H1 (cell line): ENCODE data around the gene GPRIN3. TPM values are rescaled to one million over a fixed set of nuclear protein-coding genes. Genes with fewer than 3 reads are reported as not detected.

ENCODE experiments used
- CTCF ChIA-PET: fragments of 300-600 bp; sonication (Branson Sonifier 250); formaldehyde crosslinking; loops from one replicate; lab custom pipeline; 2021; ENCODE audit not compliant: partially characterized antibody; lab: Charles Lee
- POLR2A ChIA-PET: fragments of 300-600 bp; sonication (Branson Sonifier 250); formaldehyde crosslinking; loops from one replicate; lab custom pipeline; 2021; ENCODE audit warnings: inconsistent platforms; ENCODE audit not compliant: partially characterized antibody; lab: Charles Lee
- DNase-seq, 2 experiments: peaks; one replicate each; pipeline versions ENCODE4 v3.0.0 to v3.0.0-alpha.2; 2010 to 2022; ENCODE audit warnings: low spot score in 2 of 2, low read depth in 1 of 2, mixed read lengths in 1 of 2
- FAIRE-seq: peaks from 2 replicates; lab custom pipeline; 2011; peaks lifted over from hg19 to GRCh38; lab: Jason Lieb, UNC
- H2AFZ ChIP-seq: 2 replicates; pipeline ENCODE4 v1.8.1; 2012; ENCODE audit warnings: low read length, inconsistent platforms
- H2AK5ac ChIP-seq: 2 replicates; pipeline ENCODE4 v1.6.1; 2013; ENCODE audit warnings: low read depth, low read length
- H2BK120ac ChIP-seq: replicated peaks from 2 replicates; pipeline ENCODE3; 2013; ENCODE audit warnings: low read depth, low read length, inconsistent platforms
- H2BK12ac ChIP-seq: 2 replicates; pipeline ENCODE4 v1.6.1; 2013; ENCODE audit warnings: low read depth, low read length
- H2BK15ac ChIP-seq: 2 replicates; pipeline ENCODE4 v1.6.1; 2013; ENCODE audit warnings: low read length
- H2BK20ac ChIP-seq: 2 replicates; pipeline ENCODE4 v1.6.1; 2013; ENCODE audit warnings: low read length
- H2BK5ac ChIP-seq: 2 replicates; pipeline ENCODE4 v1.6.1; 2013; ENCODE audit warnings: low read depth, low read length
- H3K14ac ChIP-seq: 2 replicates; pipeline ENCODE4 v1.6.1; 2013; ENCODE audit warnings: inconsistent platforms; ENCODE audit not compliant: insufficient read length
- H3K18ac ChIP-seq: 2 replicates; pipeline ENCODE4 v1.6.1; 2013; ENCODE audit warnings: low read length; ENCODE audit errors: extremely low read depth
- H3K23ac ChIP-seq: 2 replicates; pipeline ENCODE4 v1.6.1; 2013; ENCODE audit warnings: inconsistent platforms; ENCODE audit not compliant: insufficient read length
- H3K23me2 ChIP-seq: 2 replicates; pipeline ENCODE4 v1.6.1; 2013; ENCODE audit warnings: low read depth, low read length
- H3K27ac ChIP-seq: 2 replicates; pipeline ENCODE4 v1.6.1; 2011; ENCODE audit warnings: low read depth, low read length, inconsistent platforms
- H3K27me3 ChIP-seq, 4 experiments: replicated peaks in 1 of 4; 1 replicate in 1 of 4; 2 replicates in 3 of 4; pipeline versions ENCODE4 v1.6.1 to v1.8.1; 2011 to 2013; ENCODE audit warnings: low read length in 3 of 4, mild to moderate bottlenecking in 3 of 4, inconsistent platforms in 2 of 4, mixed read lengths in 2 of 4, moderate library complexity in 1 of 4; ENCODE audit not compliant: control insufficient read depth in 3 of 4, insufficient read depth in 3 of 4; ENCODE audit errors: extremely low read depth in 1 of 4
- H3K36me3 ChIP-seq, 4 experiments: 2 replicates each; pipeline versions ENCODE4 v1.6.1 to v1.8.1; 2011 to 2013; ENCODE audit warnings: mild to moderate bottlenecking in 4 of 4, low read length in 3 of 4, moderate library complexity in 2 of 4, control low read depth in 1 of 4, inconsistent platforms in 1 of 4; ENCODE audit not compliant: insufficient read depth in 4 of 4, control insufficient read depth in 2 of 4
- H3K4ac ChIP-seq: replicated peaks from 2 replicates; pipeline ENCODE3; 2013; ENCODE audit warnings: low read length, low read depth, mixed read lengths, inconsistent platforms; ENCODE audit not compliant: insufficient read length
- H3K4me1 ChIP-seq, 4 experiments: replicated peaks in 1 of 4; 1 replicate in 1 of 4; 2 replicates in 3 of 4; pipeline versions ENCODE4 v1.6.1 to v1.8.1; 2011 to 2013; ENCODE audit warnings: low read length in 3 of 4, inconsistent platforms in 2 of 4, mixed read lengths in 1 of 4; ENCODE audit not compliant: insufficient read depth in 4 of 4, control insufficient read depth in 3 of 4
- H3K4me2 ChIP-seq, 2 experiments: 2 replicates each; pipeline versions ENCODE4 v1.6.1 to v1.8.1; 2011 to 2013; ENCODE audit warnings: low read depth in 2 of 2, low read length in 2 of 2, control low read depth in 1 of 2, inconsistent platforms in 1 of 2, mild to moderate bottlenecking in 1 of 2; ENCODE audit not compliant: insufficient read depth in 1 of 2
- H3K4me3 ChIP-seq, 4 experiments: fragments of 200-600, 300-600 bp in 1 of 4; sonication (generic), shearing (Covaris generic), sonication (Bioruptor Twin) in 1 of 4; 2 replicates each; pipeline versions ENCODE4 v1.5.1 to v1.8.1; 2011 to 2016; ENCODE audit warnings: low read length in 4 of 4, low read depth in 3 of 4, control low read depth in 2 of 4, inconsistent platforms in 2 of 4, mild to moderate bottlenecking in 2 of 4, mixed read lengths in 1 of 4, moderate library complexity in 1 of 4; ENCODE audit not compliant: insufficient read depth in 2 of 4; ENCODE audit errors: extremely low read depth in 1 of 4
- H3K56ac ChIP-seq: replicated peaks from 2 replicates; pipeline ENCODE3; 2013; ENCODE audit warnings: low read depth, mild to moderate bottlenecking, mixed read lengths, low read length, inconsistent platforms; ENCODE audit not compliant: insufficient read length
- H3K79me1 ChIP-seq: 2 replicates; pipeline ENCODE4 v1.6.1; 2013; ENCODE audit warnings: low read depth, low read length, control low read depth
- H3K79me2 ChIP-seq, 2 experiments: 2 replicates each; pipeline versions ENCODE4 v1.6.1 to v1.8.1; 2012 to 2013; ENCODE audit warnings: low read length in 2 of 2, mild to moderate bottlenecking in 2 of 2, inconsistent platforms in 1 of 2; ENCODE audit not compliant: insufficient read depth in 2 of 2, control insufficient read depth in 1 of 2
- H3K9ac ChIP-seq, 4 experiments: replicated peaks in 1 of 4; 1 replicate in 1 of 4; 2 replicates in 3 of 4; pipeline versions ENCODE4 v1.6.1 to v1.8.1; 2011 to 2013; ENCODE audit warnings: low read depth in 3 of 4, low read length in 3 of 4, control low read depth in 2 of 4, mild to moderate bottlenecking in 2 of 4, moderate library complexity in 2 of 4, inconsistent platforms in 1 of 4; ENCODE audit errors: extremely low read depth in 1 of 4
- H3K9me3 ChIP-seq, 2 experiments: 2 replicates each; pipeline versions ENCODE4 v1.6.1 to v1.8.1; 2012 to 2013; ENCODE audit warnings: mild to moderate bottlenecking in 2 of 2, moderate library complexity in 2 of 2, control low read depth in 1 of 2, inconsistent platforms in 1 of 2, low read depth in 1 of 2, low read length in 1 of 2, mixed read lengths in 1 of 2; ENCODE audit not compliant: insufficient read depth in 2 of 2
- H4K20me1 ChIP-seq, 2 experiments: replicated peaks in 1 of 2; 2 replicates each; pipeline versions ENCODE3 to v1.8.1; 2011 to 2013; ENCODE audit warnings: inconsistent platforms in 2 of 2, low read length in 2 of 2, mild to moderate bottlenecking in 1 of 2; ENCODE audit not compliant: insufficient read depth in 2 of 2, control insufficient read depth in 1 of 2
- H4K5ac ChIP-seq: 2 replicates; pipeline ENCODE4 v1.6.1; 2013; ENCODE audit warnings: low read length, low read depth, mixed read lengths, inconsistent platforms; ENCODE audit not compliant: insufficient read length
- H4K8ac ChIP-seq: 2 replicates; pipeline ENCODE4 v1.8.0; 2013; ENCODE audit warnings: mild to moderate bottlenecking, moderate library complexity, low read length, inconsistent platforms; ENCODE audit not compliant: insufficient read depth; ENCODE audit errors: extremely low read depth
- H4K91ac ChIP-seq: replicated peaks from 2 replicates; pipeline ENCODE3; 2013; ENCODE audit warnings: low read length, mixed read lengths, inconsistent platforms; ENCODE audit not compliant: insufficient read length
- CBX5 ChIP-seq: fragments of 300-800, 300-1000 bp; sonication (generic); IDR thresholded peaks from 2 replicates; pipeline ENCODE4 v1.7.1; 2016; ENCODE audit warnings: antibody characterized with exemption, low read length, low read depth
- HDAC2 ChIP-seq, 2 experiments: fragments of 300-600 bp in 1 of 2; sonication (generic) in 1 of 2; IDR thresholded peaks; 2 replicates each; pipeline ENCODE4 v1.6.1; 2011 to 2012; ENCODE audit warnings: low read depth in 2 of 2, low read length in 2 of 2, mild to moderate bottlenecking in 2 of 2, moderate library complexity in 2 of 2, borderline replicate concordance in 1 of 2, inconsistent platforms in 1 of 2
- KDM1A ChIP-seq: fragments of 200-600, 300-600 bp; sonication (generic); IDR thresholded peaks from 2 replicates; pipeline ENCODE4 v1.7.1; 2016; ENCODE audit warnings: mild to moderate bottlenecking, low read length, borderline replicate concordance
- NRF1 ChIP-seq: IDR thresholded peaks from 2 replicates; pipeline ENCODE4 v1.6.1; 2011; ENCODE audit warnings: mild to moderate bottlenecking, low read depth, low read length, improper control_type of control experiment
- TAF1 ChIP-seq: IDR thresholded peaks from 2 replicates; pipeline ENCODE4 v1.6.1; 2011; ENCODE audit warnings: mild to moderate bottlenecking, low read depth, low read length
- TBP ChIP-seq: IDR thresholded peaks from 2 replicates; pipeline ENCODE4 v1.6.1; 2011; ENCODE audit warnings: low read depth, low read length, improper control_type of control experiment
- WGBS, 2 experiments: shearing (Covaris generic) in 1 of 2; methylation state at CpG; one replicate each; pipeline versions ENCODE4 v1.1.6 to v1.1.7; 2013 to 2015; ENCODE audit warnings: low lambda C conversion rate in 2 of 2, mixed read lengths in 2 of 2, inconsistent platforms in 1 of 2, low coverage in 1 of 2, missing lambda C conversion rate in 1 of 2; ENCODE audit not compliant: insufficient replicate concordance in 2 of 2, insufficient coverage in 1 of 2, insufficient read length in 1 of 2; ENCODE audit errors: extremely low coverage in 1 of 2, missing lambda C conversion rate in 1 of 2; 5-methylcytosine and 5-hydroxymethylcytosine counted together
- polyA plus RNA-seq, 7 experiments: library from polyadenylated mRNA; depleted of rRNA in 3 of 7; stranded (reverse) in 5 of 7; unstranded in 2 of 7; fragments of >200 nt in 5 of 7; fragments of 200-250 nt in 2 of 7; gene quantifications; 1 replicate in 5 of 7; 2 replicates in 1 of 7; 4 replicates in 1 of 7; pipeline versions ENCODE4 v1.2.1 to v1.2.3, GENCODE V29; 2011 to 2013; ENCODE audit warnings: missing spikeins in 2 of 7, mixed read lengths in 2 of 7
- total RNA-seq: library from RNA; stranded (reverse); fragmentation: NEBNext Ultra II Directional; extraction: Animal tissue kit (Norgen Biotek cat#: 25700); gene quantifications from 2 replicates; pipeline ENCODE4 v1.2.1, GENCODE V29; 2021
- TF ChIP-seq, protein P1 (sequence below), 3 experiments: IDR thresholded peaks; 1 replicate in 2 of 3; 2 replicates in 1 of 3; pipeline versions ENCODE4 v1.5.1 to v1.6.1; 2011; ENCODE audit warnings: low read length in 3 of 3, mild to moderate bottlenecking in 3 of 3, inconsistent platforms in 2 of 3, low read depth in 1 of 3, moderate library complexity in 1 of 3; ENCODE audit not compliant: insufficient read depth in 1 of 3; ENCODE audit errors: control extremely low read depth in 1 of 3
- TF ChIP-seq, protein P2 (sequence below): IDR thresholded peaks from 2 replicates; pipeline ENCODE4 v1.6.1; 2012; ENCODE audit warnings: inconsistent platforms

Gene GPRIN3
- total and polyA plus RNA-seq, 2 of the 8 experiments (the other 6 are each of a cell fraction or from before 2014, with no cell fraction given) = 0.17 to 1.4 TPM

DNA sequence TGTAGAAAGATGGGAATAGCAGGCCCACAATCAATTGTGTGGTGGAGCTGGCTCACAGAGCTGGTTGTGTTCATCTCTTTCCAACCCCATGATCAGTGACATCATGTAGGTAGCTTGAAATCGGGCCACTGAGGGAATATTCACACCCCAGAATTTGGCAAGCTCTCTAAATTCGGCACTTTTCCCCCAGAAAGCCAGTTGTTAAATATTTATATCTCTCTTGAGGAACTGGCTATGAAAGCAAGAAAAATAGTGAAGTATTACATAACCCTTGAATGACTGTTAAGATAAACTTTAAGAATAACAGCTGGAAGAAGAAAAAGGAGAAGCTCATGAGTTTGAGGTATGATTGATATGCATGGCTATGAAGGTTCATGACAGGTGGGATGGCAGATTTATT, 38.9 kb downstream of the GPRIN3 start:
- no peak overlapping the region for H4K8ac ChIP-seq
- DNase-seq = no peak
- no peak overlapping the region for H3K56ac ChIP-seq
- no peak overlapping the region for H2BK20ac ChIP-seq
- no peaks in the 10 kb centered on the region for H3K4me1 ChIP-seq
- no peaks in the 10 kb centered on the region for H3K79me1 ChIP-seq
- H4K5ac ChIP-seq = no peak overlapping the region
- WGBS, 2 experiments = 86% methylated on average over 2 of the region's 2 CpGs; no CpG with 5 or more reads in 1 of the 2 experiments
- H3K36me3 ChIP-seq = no peaks in the 10 kb centered on the region
- CTCF ChIA-PET = interaction anchor here (0.8 to 1.1 kb wide), 2 partner anchors 13 to 19 kb away, joined by 3 read pairs; no protein-coding TSS in a partner anchor
- H3K4ac ChIP-seq = no peak overlapping the region
- no peak overlapping the region for H2BK5ac ChIP-seq
- no peak overlapping the region for H3K4me3 ChIP-seq
- no peak overlapping the region for H2BK12ac ChIP-seq
- H2AK5ac ChIP-seq = no peak overlapping the region
- FAIRE-seq = no peak
- no peak overlapping the region for H4K91ac ChIP-seq
- H3K9me3 ChIP-seq = no peaks in the 10 kb centered on the region
- no peak overlapping the region for H2AFZ ChIP-seq
- TF ChIP-seq, protein P1, sequence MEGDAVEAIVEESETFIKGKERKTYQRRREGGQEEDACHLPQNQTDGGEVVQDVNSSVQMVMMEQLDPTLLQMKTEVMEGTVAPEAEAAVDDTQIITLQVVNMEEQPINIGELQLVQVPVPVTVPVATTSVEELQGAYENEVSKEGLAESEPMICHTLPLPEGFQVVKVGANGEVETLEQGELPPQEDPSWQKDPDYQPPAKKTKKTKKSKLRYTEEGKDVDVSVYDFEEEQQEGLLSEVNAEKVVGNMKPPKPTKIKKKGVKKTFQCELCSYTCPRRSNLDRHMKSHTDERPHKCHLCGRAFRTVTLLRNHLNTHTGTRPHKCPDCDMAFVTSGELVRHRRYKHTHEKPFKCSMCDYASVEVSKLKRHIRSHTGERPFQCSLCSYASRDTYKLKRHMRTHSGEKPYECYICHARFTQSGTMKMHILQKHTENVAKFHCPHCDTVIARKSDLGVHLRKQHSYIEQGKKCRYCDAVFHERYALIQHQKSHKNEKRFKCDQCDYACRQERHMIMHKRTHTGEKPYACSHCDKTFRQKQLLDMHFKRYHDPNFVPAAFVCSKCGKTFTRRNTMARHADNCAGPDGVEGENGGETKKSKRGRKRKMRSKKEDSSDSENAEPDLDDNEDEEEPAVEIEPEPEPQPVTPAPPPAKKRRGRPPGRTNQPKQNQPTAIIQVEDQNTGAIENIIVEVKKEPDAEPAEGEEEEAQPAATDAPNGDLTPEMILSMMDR (IDR thresholded peaks at IDR 0.05; ENCODE audit: control extremely low read depth in 1 of 3, insufficient read depth in 1 of 3, low read depth in 1 of 3, low read length in 3 of 3) = no peak
- TF ChIP-seq CBX5 (no peak), TBP (no peak), NRF1 (no peak), HDAC2 (IDR thresholded peaks at IDR 0.05; ENCODE audit: borderline replicate concordance in 1 of 2, low read depth in 2 of 2, low read length in 2 of 2) (no peak), KDM1A (no peak), TAF1 (no peak)
- TF ChIP-seq, protein P2, sequence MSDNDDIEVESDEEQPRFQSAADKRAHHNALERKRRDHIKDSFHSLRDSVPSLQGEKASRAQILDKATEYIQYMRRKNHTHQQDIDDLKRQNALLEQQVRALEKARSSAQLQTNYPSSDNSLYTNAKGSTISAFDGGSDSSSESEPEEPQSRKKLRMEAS = no peak
- no peaks in the 10 kb centered on the region for H3K79me2 ChIP-seq
- H3K23ac ChIP-seq = no peak overlapping the region
- H3K4me2 ChIP-seq = no peak overlapping the region
- no peaks in the 10 kb centered on the region for H3K23me2 ChIP-seq
- no peak overlapping the region for H3K18ac ChIP-seq
- H3K14ac ChIP-seq = no peak overlapping the region
- no peak overlapping the region for H3K27ac ChIP-seq
- no peak overlapping the region for H2BK120ac ChIP-seq
- H2BK15ac ChIP-seq = no peak overlapping the region
- H3K27me3 ChIP-seq = no peaks in the 10 kb centered on the region
- POLR2A ChIA-PET = no interaction called here
- no peak overlapping the region for H3K9ac ChIP-seq
- H4K20me1 ChIP-seq = no peaks in the 10 kb centered on the region
